IPS DF 4.7 (cell line): ENCODE results near the gene SH3RF2.

Source experiments
- DNase-seq: peaks from one replicate; pipeline ENCODE4 v3.0.0-alpha.2; 2013; ENCODE audit warnings: low spot score; ENCODE audit errors: extremely low read depth

Gene SH3RF2

DNA sequence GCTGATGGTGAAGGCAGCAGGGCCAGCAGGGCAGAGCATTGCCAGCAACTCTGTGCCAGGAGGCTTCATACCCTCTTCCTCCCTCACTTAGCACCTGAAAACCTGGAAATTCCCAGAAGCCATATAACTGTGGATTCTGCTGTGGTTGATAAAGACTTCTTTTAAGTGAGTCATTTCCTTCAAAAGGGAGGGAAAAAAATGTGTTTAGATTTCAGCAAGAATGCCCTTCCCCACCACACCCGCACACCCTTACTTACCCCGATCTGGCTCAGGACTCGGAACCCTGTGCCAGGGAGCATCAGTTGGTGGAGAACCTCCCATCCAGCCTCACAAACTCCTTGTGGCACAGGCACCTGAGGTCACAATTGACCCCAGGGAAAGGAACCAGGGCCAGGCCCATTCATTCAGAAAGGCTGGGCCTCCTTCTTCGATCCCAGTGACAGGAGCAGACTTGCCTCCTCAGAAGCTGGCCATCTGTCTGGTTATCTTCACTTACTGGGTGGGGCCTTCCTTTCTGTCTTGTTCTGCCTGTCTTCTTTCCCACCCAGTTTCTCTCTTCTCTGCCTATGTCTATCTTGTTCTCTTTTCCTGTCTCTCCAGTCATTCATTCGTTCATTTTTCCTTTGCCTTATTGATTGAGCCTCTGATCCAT lies 106.4 kb downstream of the SH3RF2 start:
- no peak for DNase-seq

DNA sequence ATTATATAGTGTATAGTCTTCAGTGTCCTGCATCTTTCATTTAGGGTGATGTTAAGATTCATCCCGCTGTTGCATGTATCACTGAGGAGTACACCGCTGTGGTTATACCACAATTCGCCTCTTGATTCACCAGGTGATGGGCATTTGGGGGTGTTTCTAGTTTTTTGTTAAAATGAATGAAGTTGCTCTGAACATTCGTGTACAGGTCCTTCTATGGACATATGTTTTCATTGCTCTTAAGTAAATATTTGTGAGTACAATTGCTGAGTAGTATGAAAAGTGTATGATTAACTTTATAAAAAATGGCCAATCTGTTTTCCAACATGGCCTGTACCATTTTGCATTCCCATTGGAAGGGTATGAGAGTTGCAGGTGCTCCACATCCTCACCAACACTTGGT lies 107.3 kb downstream of the SH3RF2 start:
- no peak for DNase-seq

DNA sequence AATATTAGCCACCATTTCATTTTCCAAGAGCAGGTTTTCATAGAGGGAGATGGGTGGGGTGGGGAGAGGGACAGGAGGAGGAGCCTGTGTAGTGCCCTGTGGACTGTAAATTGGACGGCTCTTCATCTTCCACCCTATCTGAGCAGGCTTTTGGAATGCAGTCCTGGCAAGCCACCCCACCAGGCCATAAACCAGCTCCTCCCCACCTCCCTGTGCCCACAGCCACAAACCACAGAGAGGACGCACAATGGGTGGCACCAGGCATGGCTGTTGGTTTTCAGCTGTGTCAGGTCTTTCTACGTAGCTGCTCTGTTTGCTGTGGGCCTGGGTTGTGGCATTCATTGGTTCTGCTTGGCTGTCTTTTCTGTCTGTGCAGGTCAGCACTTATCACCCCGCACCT lies 111.0 kb downstream of the SH3RF2 start:
- no peak for DNase-seq

DNA sequence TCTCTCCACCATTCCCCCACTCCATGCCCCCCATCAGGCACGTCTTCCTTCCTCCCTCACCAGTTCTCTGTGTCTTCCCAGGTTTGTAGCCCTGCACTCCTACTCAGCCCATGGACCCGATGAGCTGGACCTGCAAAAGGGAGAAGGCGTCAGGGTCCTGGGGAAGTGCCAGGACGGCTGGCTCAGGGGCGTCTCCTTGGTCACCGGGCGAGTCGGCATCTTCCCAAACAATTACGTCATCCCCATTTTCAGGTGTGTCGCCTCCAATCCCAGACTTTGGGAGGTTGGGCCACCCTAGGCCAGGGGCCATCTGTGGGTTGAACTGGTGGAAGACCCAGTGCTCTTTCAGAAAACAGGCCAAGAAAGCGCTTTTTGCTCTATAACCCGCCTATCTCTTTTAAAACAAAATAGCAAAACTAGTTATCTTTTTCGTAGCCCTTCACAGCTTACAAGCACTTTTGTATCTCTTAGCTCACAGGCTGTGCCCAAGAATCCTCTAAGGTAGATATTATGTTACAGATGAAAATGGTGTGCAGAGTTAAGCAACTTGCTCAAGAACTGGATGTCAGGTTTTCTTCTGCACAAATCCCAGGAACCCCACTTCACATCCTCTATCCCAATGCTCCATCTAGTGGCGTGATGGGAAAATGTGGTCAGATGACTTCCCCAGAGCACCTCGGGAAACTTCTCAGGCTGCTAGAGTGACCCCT lies 112.8 kb downstream of the SH3RF2 start:
- no peak for DNase-seq

DNA sequence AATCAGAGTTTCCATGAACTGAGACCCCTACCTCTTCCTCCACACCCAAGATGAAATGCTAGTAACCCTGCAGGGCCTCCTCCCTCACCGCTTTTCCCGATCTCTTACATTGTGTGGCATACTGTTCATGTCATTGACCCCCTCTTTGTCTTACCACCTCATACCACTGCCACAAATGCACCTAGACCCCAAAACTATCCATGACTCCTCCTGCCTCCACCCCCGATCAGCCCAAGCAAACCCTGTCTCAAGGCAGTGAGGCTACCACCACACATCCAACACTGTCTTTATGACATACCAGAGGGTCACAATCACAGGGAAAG lies 113.3 kb downstream of the SH3RF2 start:
- no peak for DNase-seq

DNA sequence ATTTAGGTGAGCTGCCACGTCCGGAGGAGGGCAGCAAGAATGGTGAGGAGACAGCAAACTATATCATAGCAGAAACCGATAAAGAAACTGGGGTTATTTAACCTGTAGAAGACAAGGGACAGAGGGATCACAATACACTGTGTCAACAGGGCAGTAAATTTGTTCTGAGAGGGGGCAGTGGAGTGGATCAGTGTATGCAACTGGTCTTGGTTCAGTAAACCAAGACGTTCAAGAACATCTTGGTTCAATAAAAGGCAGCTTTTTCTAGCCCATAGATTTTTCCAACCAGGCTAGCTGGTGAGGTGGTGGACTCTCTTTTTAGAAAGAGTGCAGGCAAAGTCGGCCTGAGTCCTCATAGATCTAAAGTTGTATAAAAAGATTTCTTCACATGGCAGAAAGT lies 113.7 kb downstream of the SH3RF2 start:
- DNase-seq, result no peak

DNA sequence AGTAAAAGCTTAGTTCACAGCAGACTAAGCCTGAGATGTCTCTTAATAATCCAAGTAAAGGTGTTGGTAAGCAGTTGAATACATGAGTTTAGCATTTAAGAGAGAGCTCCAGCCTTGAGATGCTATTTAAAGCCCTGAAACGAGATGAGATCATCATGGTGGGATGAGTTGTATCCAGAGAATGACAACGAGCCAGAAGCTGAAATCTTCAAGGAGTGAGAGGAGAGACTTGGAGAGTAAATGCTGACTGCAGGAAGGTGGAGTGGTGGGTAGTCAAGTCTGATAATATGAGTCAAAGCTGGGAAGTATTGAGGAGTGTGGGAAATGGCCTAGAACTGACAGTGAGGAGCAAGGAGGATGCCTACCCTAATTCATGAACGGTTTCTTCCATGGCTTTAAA lies 115.3 kb downstream of the SH3RF2 start:
- DNase-seq, result no peak

DNA sequence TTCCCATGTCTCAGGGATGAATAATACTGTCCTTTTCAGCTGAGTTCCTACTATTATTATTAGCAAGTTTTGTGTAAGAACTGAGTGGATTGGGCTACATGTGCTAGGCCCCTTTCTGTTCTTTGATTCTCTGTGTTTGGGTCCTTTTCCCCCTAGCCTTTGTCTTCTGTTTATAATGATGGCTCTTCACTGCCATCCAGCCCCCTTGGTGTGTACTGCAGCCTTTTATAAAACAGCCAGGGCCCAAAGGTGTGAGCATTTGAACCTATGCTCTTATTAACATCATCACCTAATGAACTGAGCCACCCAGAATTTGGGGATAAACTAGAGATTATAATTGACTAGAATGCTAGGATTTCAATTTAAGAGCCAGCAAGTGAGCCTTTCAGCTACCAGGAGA lies 116.4 kb downstream of the SH3RF2 start:
- DNase-seq, result no peak

DNA sequence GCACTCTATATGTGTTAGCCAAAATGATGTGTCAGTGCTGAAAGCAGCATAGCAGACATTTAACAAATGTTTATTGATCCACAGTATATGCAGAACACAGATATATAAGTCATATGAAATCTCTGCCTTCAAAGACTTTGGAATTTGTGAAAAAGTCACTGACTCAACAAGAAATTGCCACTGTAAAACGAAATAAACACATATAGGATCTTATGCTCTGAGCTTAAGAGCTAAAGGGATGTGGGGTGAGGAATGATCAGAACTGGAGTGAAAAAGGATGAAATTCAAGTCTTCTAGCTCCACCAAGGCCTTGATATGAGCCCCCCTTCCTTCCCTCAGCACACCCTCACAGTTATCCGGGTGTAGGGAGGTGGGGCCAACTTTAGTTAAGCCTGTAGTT lies 119.1 kb downstream of the SH3RF2 start:
- DNase-seq, result no peak

DNA sequence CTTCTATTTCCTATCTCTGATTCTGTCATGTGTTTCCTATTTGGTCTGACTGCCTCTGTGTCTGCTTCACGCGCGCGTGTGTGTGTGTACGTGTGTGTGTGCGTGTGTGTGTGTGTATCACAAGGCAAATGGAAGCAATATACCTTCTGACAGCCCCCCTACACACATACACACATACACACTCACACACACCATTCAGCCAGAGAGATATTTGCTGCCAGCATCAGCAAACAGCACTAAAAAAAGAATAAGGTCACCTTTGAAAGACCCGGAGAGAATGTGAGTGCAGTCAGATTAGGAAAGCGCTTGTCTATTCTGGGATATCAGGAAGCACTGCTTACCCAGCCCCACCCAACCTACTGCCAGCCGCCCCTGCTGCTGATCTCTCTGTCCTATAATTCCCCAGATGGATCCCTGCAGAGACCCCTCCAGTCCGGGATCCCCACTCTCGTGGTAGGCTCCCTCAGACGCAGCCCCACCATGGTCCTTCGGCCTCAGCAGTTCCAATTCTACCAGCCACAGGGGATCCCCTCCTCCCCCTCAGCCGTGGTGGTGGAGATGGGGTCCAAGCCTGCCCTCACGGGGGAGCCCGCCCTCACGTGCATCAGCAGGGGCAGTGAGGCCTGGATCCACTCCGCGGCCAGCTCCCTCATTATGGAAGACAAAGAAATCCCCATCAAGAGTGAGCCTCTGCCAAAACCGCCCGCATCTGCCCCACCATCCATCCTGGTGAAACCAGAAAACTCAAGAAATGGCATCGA lies 123.3 kb downstream of the SH3RF2 start:
- DNase-seq, result no peak

DNA sequence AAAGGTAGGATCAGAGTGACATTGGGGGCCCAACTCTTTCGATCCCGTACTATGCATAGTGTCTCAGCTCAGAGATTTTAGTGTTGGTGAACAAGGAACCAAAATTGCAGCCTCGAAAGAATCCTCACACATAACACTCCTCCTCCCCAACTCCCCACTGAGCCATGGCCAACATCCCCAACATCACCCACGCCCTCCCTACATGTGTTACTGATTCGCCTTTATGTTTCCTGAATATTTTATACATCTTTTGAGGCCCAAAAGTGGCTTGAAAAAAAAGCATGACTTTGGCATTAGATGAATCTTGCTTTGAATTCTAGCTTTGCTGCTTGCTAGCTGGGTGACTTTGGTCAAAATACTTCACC lies 123.8 kb downstream of the SH3RF2 start:
- DNase-seq, result no peak

DNA sequence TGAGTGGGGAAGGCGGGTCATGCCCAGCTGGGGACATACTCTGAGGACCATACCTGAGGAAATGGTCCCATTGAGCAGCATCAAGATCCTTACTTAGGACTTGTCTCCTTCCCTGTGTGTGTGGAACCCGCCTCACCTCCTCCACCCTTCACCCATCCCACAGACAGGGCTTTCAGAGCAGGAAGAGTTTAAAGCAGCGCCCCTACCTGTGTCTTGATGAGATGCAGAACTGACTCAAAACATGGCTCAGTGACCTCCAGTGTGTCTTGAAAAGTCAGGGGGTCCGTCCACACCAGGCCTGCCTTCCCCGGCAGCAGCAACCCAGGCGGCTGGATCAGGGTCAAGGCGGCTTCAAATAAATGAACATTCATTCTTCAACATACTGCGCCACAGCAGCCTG lies 130.6 kb downstream of the SH3RF2 start:
- DNase-seq, result no peak

DNA sequence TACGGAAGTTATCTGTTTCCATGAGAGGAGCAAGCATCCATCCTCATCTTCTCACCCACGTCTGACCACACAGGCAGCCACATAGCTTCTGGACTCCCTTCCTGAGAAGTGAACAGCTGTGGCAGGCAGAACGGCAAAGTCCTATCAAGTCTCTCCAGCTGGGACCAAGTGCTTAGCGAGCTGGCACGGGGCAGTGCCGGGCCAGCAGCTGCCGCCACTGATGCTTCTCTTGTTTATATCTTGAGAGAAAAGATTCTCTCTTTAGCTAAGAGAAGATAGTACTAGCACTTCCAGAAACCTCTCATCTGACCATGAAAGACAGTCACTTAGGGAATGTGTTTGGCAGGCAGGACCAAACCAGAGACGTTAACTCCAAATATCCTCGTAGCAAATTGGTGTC lies 131.8 kb downstream of the SH3RF2 start:
- DNase-seq, result no peak

DNA sequence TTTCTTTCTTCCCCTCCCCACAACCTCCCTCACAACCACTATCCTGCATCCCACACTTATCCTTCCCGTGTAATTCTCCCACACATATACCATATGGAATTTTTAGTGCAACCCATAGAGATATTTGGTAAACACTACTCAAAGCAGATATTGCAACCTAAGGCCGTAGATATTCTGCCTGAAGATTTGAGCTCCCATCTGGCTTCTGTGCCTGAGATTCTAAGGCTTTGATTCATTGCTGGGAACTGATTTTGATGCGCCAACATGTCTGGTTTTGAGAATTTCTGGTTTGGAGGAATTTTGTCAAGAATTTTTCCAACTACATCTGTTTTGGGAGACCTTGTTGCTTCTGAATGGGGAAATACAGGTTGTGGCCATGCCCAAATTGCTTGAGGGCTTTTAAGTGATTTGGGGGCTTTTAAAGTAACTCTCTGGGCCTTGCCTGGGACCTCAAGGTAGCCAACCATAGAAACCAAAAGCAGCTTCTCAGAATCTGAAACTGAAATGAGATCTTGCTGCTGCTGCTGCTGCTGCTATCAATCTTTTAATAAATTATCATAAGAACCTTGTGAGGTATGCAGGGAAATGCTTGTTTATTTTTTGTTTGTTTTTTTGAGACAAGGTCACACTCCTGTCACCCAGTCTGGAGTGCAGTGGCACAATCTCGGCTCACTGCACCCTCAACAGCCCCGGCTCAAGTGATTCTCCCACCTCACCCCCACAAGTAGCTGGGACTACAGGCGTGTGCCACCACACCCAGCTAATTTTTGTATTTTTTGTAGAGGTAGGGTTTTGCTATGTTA lies 132.8 kb downstream of the SH3RF2 start:
- DNase-seq, result no peak

DNA sequence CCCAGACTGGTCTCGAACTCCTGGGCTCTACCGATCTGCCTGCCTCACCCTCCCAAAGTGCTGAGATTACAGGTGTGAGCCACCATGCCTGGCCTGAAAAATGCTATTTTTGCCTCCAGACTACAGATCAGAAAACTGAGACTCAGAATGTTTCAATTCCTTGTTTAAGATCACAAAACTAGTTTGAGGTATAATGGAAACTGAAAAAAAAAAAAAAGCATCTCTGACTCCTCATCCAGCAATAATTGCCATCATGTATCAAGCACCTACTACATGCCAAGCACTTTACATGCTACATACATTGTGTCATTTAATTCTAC lies 133.4 kb downstream of the SH3RF2 start:
- DNase-seq, result no peak

DNA sequence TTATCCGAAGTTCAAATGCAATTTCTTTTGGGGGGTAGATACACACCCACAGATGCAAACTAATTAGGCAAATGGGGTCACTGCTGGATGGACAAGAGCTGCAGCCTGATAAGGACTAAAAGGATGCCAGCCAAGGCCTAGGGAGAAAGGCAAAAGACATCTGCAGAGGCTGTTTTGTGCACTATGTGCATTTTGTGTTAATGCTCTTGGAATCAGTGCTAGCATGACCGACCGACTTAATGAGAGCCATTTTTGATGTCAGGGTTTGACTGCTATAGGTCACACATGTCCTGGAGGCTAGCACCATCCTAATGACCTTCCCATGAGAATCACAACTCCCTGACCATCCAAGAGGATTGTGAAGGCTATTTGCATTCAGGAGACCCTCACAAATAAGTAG lies 134.4 kb downstream of the SH3RF2 start:
- DNase-seq, result no peak

DNA sequence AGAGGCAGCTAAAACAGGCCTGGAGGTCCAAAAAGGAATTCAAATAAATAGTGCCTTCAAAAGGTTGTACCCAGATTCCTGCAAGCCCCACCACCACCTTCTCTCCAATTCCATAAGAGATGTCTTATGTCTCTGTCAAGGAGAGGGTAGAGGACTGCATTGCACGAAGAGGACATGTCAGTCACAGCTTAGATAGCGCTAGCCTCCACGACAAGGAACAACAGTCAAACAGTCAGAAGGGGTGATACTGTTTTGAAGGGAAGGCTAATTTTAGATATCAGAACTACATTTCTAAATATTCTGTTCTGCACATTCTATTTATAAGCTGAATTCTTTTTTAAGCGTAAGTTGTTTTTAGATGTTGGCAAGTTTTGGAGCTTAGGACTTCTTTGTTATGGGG lies 134.8 kb downstream of the SH3RF2 start:
- no peak for DNase-seq

DNA sequence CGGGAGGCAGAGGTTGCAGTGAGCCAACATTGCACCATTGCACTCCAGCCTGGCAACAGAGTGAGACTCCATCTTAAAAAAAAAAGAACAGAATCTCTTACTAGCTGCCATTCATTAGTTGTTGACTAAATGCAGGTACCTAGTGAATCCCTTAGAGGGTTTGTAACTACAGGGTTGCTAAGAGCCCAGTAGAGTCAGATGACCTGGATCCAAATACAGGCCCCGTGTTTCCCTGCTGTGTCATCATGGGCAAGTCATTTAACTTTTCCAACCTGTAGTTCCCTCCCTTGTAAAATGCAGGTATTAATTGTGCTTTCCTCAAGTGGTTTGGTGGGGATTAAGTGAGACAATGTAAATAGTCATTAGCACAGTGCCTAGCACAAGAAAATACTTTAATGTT lies 136.2 kb downstream of the SH3RF2 start:
- no peak for DNase-seq

DNA sequence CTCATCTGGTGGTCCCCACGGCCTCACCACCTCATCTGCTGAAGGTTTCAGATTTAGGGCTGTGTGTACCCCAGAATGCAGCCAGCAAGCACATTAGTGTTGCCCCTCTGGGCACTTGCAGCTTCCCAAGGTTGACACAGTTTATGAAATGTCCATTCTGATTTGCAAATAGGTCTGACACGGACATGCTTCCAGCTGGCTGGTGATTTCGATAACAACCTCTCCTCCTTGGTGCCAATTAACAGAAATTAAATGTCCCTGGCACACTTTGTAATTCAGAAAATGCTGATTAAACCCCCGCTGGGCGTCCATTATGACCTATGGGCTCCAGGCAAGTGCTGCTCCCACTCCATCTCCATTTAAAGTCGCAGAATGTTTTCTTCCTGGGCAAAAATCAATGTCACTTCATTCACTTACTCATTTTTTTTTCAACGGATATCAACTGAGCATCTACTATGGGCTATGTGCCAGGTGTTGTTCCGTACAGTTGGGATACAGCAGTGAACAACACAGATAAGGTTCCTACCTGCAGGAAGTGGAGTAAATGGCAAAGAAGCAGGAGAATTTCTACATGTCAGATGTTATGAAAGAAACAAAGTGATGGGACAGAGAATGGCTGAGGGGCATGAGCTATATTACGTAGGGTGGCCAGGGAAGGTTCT lies 137.0 kb downstream of the SH3RF2 start:
- no peak for DNase-seq

DNA sequence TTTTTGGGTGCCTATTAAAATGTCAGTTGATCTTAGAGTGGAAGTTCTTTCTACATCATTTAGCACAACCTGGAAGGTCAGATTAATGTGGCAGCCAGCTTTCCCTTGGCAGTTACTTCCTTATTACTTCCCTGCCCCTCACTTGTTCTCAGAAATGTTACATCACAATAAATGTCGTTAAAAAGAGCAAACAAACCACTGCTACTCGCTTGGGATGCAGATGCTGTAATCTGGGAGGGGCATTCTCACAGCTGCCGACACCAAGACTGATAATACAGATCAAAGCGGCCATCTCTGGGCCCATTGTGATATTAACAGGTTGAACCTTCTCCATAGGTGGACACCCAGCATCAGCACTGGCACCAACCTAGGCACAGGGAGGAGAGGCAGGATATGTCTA lies 139.7 kb downstream of the SH3RF2 start:
- DNase-seq, result no peak

DNA sequence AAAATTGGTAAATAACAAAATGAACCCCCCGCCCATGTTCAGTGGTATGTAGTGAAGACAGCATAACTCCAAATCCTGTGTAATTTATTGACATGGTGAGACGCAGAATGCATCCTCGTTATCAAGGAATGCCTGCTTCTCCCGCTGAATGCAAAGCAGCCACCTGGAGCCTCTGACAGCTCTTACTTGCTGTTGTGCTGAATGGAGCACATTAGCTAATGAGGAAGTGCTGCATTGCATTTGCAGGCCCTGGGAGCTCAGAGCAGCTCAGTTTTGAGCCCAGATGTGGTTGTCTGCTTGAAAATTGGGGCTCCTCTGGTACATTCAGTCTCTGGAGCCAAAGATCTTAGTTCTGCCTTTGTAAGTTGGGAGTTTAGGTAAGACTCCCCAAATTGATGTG lies 140.1 kb downstream of the SH3RF2 start:
- no peak for DNase-seq

DNA sequence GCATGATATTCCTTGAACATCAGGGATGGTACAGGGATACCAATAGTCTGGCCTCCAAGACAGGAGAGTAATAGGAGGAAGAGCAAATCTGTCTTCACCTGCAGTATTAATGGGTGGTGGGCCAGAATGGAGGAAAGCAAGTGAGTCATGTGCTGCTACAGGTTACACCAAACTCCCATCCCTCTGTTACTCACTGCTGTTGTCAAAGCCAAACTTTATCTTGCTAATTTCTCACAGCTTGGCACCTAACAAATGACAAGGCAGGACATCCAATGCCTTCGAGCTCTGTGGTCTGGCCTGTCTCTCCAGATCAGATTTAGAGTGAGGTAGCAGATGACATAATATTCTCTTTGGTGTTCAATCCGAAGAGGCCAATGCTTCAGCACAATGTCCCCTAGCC lies 142.2 kb downstream of the SH3RF2 start:
- no peak for DNase-seq
